ENCODE data around the gene PSPH.

DNA sequence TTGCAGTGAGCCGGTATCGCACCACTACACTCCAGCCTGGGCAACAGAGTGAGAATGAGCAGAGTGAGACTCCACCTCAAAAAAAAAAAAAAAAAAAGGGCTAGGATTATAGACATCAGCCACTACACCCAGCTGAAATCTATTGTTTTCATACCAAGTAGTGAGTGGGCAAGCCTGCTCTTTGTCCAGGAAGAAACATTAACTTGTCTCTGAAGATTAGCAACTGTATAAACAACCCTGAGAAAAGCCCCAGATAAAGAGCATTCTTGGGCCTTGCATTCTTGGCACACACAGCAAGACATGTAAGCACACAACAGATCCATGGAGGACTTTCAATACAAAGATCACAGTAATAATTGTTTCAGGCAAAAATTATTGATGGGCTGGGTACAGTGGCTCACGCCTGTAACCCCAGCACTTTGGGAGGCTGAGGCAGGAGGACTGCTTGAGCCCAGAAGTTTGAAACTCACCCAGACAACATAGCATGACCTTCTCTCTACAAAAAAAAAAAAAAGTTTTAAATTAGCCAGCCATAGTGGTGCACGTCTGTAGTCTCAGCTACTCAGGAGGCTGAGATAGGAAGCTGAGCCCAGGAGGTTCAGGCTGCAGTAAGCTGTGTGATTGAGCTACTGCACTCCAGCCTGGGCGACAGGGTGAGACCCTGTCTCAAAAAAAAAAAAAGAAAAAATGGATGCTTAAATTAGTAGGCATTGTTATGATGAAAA, 4.4 kb downstream of the PSPH start:
- no peak for TF ChIP-seq CEBPB (IDR thresholded peaks at IDR 0.05)
- no peak for TF ChIP-seq CREB1 (IDR thresholded peaks at IDR 0.05; ENCODE audit: low read depth)
- TF ChIP-seq, protein P1, sequence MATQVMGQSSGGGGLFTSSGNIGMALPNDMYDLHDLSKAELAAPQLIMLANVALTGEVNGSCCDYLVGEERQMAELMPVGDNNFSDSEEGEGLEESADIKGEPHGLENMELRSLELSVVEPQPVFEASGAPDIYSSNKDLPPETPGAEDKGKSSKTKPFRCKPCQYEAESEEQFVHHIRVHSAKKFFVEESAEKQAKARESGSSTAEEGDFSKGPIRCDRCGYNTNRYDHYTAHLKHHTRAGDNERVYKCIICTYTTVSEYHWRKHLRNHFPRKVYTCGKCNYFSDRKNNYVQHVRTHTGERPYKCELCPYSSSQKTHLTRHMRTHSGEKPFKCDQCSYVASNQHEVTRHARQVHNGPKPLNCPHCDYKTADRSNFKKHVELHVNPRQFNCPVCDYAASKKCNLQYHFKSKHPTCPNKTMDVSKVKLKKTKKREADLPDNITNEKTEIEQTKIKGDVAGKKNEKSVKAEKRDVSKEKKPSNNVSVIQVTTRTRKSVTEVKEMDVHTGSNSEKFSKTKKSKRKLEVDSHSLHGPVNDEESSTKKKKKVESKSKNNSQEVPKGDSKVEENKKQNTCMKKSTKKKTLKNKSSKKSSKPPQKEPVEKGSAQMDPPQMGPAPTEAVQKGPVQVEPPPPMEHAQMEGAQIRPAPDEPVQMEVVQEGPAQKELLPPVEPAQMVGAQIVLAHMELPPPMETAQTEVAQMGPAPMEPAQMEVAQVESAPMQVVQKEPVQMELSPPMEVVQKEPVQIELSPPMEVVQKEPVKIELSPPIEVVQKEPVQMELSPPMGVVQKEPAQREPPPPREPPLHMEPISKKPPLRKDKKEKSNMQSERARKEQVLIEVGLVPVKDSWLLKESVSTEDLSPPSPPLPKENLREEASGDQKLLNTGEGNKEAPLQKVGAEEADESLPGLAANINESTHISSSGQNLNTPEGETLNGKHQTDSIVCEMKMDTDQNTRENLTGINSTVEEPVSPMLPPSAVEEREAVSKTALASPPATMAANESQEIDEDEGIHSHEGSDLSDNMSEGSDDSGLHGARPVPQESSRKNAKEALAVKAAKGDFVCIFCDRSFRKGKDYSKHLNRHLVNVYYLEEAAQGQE (IDR thresholded peaks at IDR 0.05; ENCODE audit: low read depth), result no peak
- TF ChIP-seq, protein P2, sequence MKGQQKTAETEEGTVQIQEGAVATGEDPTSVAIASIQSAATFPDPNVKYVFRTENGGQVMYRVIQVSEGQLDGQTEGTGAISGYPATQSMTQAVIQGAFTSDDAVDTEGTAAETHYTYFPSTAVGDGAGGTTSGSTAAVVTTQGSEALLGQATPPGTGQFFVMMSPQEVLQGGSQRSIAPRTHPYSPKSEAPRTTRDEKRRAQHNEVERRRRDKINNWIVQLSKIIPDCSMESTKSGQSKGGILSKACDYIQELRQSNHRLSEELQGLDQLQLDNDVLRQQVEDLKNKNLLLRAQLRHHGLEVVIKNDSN (IDR thresholded peaks at IDR 0.05), result no peak
- no peak for TF ChIP-seq YY1 (IDR thresholded peaks at IDR 0.05; ENCODE audit: low read depth)
- TF ChIP-seq EP300 (IDR thresholded peaks at IDR 0.05; ENCODE audit: borderline replicate concordance), result no peak
- TF ChIP-seq, protein P3, sequence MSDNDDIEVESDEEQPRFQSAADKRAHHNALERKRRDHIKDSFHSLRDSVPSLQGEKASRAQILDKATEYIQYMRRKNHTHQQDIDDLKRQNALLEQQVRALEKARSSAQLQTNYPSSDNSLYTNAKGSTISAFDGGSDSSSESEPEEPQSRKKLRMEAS (IDR thresholded peaks at IDR 0.05), result no peak
- no peak for TF ChIP-seq TAF1 (IDR thresholded peaks at IDR 0.05; ENCODE audit: low read depth)
- no peak for TF ChIP-seq TEAD4 (IDR thresholded peaks at IDR 0.05)

All from Ishikawa (cell line).